Measurements from ENCODE around the gene SLC37A1.

SLC37A1 gene

DNA sequence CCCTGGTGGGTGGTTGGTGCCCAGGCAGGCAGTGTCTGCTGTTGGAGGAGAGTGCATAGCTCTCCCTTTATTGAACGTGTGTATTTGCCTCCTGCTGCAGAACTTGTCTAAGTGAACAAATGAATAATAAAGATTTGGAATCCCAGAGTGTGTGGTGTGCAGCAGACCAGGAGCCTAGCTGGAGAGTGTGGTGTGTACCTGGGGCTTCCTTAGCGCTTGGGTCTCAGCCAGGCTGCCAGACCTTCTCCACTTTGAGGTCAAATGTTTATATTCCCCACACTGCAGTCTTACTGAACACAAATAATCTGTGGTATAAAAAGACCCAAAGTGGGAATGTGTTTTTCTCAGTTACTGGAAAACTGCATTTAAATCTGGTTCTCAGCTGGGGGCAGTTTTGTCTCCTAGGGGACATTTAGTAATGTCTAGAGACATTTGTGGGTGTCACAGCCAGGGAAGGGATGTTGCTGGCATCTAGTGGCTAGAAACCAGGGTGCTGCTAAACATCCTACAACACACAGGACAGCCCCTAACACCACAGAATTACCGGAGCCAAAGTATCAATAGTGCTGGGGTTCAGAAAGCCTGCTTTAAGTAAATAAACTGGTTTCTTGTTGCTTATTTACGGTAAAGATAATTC lies 23.6 kb downstream of the SLC37A1 start (continued):
- TF ChIP-seq ZNF112 (tag by site-specific recombination; IDR thresholded peaks at IDR 0.05) (no peak), ZNF561 (tag by site-specific recombination; IDR thresholded peaks at IDR 0.05; ENCODE audit: borderline replicate concordance) (0 out of 2 replicates have a peak, but pooled peaks have one; percentile 54), ZEB2 (tag by site-specific recombination; IDR thresholded peaks at IDR 0.05) (no peak)
- TF ChIP-seq, protein P1, sequence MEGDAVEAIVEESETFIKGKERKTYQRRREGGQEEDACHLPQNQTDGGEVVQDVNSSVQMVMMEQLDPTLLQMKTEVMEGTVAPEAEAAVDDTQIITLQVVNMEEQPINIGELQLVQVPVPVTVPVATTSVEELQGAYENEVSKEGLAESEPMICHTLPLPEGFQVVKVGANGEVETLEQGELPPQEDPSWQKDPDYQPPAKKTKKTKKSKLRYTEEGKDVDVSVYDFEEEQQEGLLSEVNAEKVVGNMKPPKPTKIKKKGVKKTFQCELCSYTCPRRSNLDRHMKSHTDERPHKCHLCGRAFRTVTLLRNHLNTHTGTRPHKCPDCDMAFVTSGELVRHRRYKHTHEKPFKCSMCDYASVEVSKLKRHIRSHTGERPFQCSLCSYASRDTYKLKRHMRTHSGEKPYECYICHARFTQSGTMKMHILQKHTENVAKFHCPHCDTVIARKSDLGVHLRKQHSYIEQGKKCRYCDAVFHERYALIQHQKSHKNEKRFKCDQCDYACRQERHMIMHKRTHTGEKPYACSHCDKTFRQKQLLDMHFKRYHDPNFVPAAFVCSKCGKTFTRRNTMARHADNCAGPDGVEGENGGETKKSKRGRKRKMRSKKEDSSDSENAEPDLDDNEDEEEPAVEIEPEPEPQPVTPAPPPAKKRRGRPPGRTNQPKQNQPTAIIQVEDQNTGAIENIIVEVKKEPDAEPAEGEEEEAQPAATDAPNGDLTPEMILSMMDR (tag by site-specific recombination; IDR thresholded peaks at IDR 0.05): peak; percentile 73

DNA sequence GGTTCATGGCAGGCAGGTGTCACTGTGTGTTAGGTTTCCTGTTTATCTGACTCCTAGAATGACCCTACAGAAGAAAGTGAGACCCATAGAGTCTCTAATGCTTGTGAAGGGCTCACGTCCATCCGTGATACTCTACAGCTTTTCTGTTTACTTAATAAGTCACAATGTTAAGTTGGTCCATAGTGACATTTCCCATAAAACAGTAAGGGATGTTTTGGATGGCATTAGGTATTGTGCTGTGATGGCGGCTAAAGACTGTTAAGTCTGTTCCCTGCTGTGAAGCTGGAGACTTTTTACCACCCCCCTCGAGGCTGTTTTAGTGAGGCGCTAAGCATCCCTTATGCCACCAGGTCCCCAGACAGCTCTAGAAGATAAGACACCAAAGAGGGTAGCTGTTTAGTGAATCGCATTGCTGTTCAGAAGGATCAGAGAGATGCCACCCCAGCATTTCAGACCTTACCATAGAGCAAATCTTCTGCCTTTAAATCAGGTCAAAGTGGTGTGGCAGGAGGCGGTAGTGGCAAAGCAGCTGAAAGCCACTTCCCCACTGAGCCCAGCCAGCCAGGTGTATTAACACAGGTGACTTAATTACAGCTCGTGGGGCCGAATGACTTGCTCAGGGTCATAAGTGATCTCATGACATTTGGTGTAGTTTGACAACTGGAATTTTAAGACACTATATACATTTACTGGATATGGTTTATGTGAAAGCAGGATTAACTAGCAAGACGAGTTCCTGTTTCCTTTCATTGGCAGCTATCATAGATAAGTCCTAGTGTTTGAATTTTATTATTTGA lies 25.0 kb downstream of the SLC37A1 start:
- TF ChIP-seq ZNF311 (tag by site-specific recombination; IDR thresholded peaks at IDR 0.05; ENCODE audit: borderline replicate concordance) (no peak), ZNF664 (tag by site-specific recombination; IDR thresholded peaks at IDR 0.05) (0 out of 2 replicates have a peak, but pooled peaks have one; percentile 23), GLIS1 (tag by site-specific recombination; IDR thresholded peaks at IDR 0.05) (peak; percentile 99), ZNF544 (tag by site-specific recombination; IDR thresholded peaks at IDR 0.05) (no peak), ZNF394 (tag by site-specific recombination; IDR thresholded peaks at IDR 0.05; ENCODE audit: borderline replicate concordance) (no peak), ZNF341 (tag by site-specific recombination; IDR thresholded peaks at IDR 0.05; ENCODE audit: low read depth) (peak; percentile 29; the same call in 1 of the 2 replicates), ZNF423 (tag by site-specific recombination; IDR thresholded peaks at IDR 0.05) (peak; percentile 96), IKZF3 (tag by site-specific recombination; IDR thresholded peaks at IDR 0.05) (0 out of 2 replicates have a peak, but pooled peaks have one; percentile 17), ZIC2 (tag by site-specific recombination; IDR thresholded peaks at IDR 0.05) (peak; percentile 99), YY1 (tag by site-specific recombination; IDR thresholded peaks at IDR 0.05) (0 out of 2 replicates have a peak, but pooled peaks have one; percentile 20), TRIM28 (IDR thresholded peaks at IDR 0.05; ENCODE audit: borderline replicate concordance, low read length) (peak; percentile 50; the same call in 1 of the 2 replicates), FEZF1 (tag by site-specific recombination; IDR thresholded peaks at IDR 0.05) (peak; percentile 89)
- TF ChIP-seq, protein P2, sequence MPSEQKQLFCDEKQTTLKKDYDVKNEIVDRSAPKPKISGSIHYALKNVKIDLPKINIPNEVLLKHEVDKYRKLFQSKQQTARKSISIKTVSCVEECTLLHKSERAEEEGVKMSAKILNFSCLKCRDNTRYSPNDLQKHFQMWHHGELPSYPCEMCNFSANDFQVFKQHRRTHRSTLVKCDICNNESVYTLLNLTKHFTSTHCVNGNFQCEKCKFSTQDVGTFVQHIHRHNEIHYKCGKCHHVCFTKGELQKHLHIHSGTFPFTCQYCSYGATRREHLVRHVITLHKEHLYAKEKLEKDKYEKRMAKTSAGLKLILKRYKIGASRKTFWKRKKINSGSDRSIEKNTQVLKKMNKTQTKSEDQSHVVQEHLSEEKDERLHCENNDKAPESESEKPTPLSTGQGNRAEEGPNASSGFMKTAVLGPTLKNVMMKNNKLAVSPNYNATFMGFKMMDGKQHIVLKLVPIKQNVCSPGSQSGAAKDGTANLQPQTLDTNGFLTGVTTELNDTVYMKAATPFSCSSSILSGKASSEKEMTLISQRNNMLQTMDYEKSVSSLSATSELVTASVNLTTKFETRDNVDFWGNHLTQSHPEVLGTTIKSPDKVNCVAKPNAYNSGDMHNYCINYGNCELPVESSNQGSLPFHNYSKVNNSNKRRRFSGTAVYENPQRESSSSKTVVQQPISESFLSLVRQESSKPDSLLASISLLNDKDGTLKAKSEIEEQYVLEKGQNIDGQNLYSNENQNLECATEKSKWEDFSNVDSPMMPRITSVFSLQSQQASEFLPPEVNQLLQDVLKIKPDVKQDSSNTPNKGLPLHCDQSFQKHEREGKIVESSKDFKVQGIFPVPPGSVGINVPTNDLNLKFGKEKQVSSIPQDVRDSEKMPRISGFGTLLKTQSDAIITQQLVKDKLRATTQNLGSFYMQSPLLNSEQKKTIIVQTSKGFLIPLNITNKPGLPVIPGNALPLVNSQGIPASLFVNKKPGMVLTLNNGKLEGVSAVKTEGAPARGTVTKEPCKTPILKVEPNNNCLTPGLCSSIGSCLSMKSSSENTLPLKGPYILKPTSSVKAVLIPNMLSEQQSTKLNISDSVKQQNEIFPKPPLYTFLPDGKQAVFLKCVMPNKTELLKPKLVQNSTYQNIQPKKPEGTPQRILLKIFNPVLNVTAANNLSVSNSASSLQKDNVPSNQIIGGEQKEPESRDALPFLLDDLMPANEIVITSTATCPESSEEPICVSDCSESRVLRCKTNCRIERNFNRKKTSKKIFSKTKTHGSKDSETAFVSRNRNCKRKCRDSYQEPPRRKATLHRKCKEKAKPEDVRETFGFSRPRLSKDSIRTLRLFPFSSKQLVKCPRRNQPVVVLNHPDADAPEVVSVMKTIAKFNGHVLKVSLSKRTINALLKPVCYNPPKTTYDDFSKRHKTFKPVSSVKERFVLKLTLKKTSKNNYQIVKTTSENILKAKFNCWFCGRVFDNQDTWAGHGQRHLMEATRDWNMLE (tag by site-specific recombination; conservative IDR thresholded peaks at IDR 0.05; ENCODE audit: low read depth): no peak
- TF ChIP-seq, protein P3, sequence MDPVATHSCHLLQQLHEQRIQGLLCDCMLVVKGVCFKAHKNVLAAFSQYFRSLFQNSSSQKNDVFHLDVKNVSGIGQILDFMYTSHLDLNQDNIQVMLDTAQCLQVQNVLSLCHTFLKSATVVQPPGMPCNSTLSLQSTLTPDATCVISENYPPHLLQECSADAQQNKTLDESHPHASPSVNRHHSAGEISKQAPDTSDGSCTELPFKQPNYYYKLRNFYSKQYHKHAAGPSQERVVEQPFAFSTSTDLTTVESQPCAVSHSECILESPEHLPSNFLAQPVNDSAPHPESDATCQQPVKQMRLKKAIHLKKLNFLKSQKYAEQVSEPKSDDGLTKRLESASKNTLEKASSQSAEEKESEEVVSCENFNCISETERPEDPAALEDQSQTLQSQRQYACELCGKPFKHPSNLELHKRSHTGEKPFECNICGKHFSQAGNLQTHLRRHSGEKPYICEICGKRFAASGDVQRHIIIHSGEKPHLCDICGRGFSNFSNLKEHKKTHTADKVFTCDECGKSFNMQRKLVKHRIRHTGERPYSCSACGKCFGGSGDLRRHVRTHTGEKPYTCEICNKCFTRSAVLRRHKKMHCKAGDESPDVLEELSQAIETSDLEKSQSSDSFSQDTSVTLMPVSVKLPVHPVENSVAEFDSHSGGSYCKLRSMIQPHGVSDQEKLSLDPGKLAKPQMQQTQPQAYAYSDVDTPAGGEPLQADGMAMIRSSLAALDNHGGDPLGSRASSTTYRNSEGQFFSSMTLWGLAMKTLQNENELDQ (tag by site-specific recombination; IDR thresholded peaks at IDR 0.05; ENCODE audit: low read depth): peak; percentile 77
- TF ChIP-seq, protein P4, sequence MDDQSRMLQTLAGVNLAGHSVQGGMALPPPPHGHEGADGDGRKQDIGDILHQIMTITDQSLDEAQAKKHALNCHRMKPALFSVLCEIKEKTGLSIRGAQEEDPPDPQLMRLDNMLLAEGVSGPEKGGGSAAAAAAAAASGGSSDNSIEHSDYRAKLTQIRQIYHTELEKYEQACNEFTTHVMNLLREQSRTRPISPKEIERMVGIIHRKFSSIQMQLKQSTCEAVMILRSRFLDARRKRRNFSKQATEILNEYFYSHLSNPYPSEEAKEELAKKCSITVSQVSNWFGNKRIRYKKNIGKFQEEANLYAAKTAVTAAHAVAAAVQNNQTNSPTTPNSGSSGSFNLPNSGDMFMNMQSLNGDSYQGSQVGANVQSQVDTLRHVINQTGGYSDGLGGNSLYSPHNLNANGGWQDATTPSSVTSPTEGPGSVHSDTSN (CRISPR knock-in tag; IDR thresholded peaks at IDR 0.05): no peak
- TF ChIP-seq, protein P5, sequence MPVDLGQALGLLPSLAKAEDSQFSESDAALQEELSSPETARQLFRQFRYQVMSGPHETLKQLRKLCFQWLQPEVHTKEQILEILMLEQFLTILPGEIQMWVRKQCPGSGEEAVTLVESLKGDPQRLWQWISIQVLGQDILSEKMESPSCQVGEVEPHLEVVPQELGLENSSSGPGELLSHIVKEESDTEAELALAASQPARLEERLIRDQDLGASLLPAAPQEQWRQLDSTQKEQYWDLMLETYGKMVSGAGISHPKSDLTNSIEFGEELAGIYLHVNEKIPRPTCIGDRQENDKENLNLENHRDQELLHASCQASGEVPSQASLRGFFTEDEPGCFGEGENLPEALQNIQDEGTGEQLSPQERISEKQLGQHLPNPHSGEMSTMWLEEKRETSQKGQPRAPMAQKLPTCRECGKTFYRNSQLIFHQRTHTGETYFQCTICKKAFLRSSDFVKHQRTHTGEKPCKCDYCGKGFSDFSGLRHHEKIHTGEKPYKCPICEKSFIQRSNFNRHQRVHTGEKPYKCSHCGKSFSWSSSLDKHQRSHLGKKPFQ (tag by site-specific recombination; IDR thresholded peaks at IDR 0.05): 0 out of 2 replicates have a peak, but pooled peaks have one; percentile 43
- Histone ChIP-seq H3K4me3 (ENCODE audit: low read depth, low read length) (no peak overlapping the region), H3K4me1 (ENCODE audit: control insufficient read depth, insufficient read depth, low read length) (peaks cover 10% of the 10 kb centered on the region; the same call in 1 of the 2 replicates), H3K27ac (ENCODE audit: extremely low read depth, low read depth, low read length) (no peak overlapping the region), H3K9me3 (ENCODE audit: control insufficient read depth, insufficient read depth, low read depth, low read length) (no peaks in the 10 kb centered on the region), H3K36me3 (ENCODE audit: control insufficient read depth in 2 of 2, insufficient read depth in 1 of 2, low read length in 2 of 2) (peaks cover 0 to 14% of the 10 kb centered on the region in 2 experiments; a peak in 1 of 3 replicates)
- CTCF ChIA-PET: interaction anchor here (1.0 to 3.3 kb wide), 6 partner anchors 9 to 393 kb away, joined by 3 to 10 read pairs (median 4); no protein-coding TSS in a partner anchor
- POLR2A ChIA-PET: no interaction called here
